AG04449 (cell line): Measurements from ENCODE around the gene IGFL3.
A peak's percentile ranks its signal among the peaks of the same experiment; 100 is the strongest.

Experiments
- CTCF ChIA-PET: fragments of 350-600 bp; formaldehyde crosslinking; extraction: SDS; loops from one replicate; lab custom pipeline; 2021; ENCODE audit warnings: antibody characterized with exemption; lab: Yijun Ruan, JAX
- POLR2A ChIA-PET: fragments of 400-600, 350-600 bp; formaldehyde crosslinking; extraction: SDS; loops from one replicate; lab custom pipeline; 2020; ENCODE audit warnings: antibody characterized with exemption, inconsistent platforms; lab: Yijun Ruan, JAX
- DNase-seq: peaks from one replicate; pipeline ENCODE4 v3.0.0-alpha.2; 2010; ENCODE audit warnings: low read depth, low spot score
- H3K4me3 ChIP-seq: 2 replicates; pipeline ENCODE4 v1.5.1; 2011; ENCODE audit warnings: low read depth, mild to moderate bottlenecking, control low read depth, low read length
- TF ChIP-seq, protein P1 (sequence below): IDR thresholded peaks from one replicate; pipeline ENCODE4 v1.5.1; 2011; ENCODE audit warnings: mild to moderate bottlenecking, moderate library complexity, low read length, control low read depth, inconsistent platforms; ENCODE audit not compliant: insufficient read depth; ENCODE audit errors: missing control alignments

The IGFL3 gene

GRCh38 chr19:46077815-46078167, 46.7 kb downstream of the IGFL3 start:
- ChIA-PET POLR2A (interaction anchor here (0.7 to 1.6 kb wide), 2 partner anchors 41 to 49 kb away, joined by 3 read pairs; no protein-coding TSS in a partner anchor), CTCF (interaction anchor here (0.6 to 10.3 kb wide), 62 partner anchors 8 to 518 kb away, joined by 3 to 523 read pairs (median 5); partner anchors contain the start of genes IGFL3, IGFL4 and PGLYRP1)
- DNase-seq: no peak
- H3K4me3 ChIP-seq: no peak overlapping the region
- TF ChIP-seq, protein P1, sequence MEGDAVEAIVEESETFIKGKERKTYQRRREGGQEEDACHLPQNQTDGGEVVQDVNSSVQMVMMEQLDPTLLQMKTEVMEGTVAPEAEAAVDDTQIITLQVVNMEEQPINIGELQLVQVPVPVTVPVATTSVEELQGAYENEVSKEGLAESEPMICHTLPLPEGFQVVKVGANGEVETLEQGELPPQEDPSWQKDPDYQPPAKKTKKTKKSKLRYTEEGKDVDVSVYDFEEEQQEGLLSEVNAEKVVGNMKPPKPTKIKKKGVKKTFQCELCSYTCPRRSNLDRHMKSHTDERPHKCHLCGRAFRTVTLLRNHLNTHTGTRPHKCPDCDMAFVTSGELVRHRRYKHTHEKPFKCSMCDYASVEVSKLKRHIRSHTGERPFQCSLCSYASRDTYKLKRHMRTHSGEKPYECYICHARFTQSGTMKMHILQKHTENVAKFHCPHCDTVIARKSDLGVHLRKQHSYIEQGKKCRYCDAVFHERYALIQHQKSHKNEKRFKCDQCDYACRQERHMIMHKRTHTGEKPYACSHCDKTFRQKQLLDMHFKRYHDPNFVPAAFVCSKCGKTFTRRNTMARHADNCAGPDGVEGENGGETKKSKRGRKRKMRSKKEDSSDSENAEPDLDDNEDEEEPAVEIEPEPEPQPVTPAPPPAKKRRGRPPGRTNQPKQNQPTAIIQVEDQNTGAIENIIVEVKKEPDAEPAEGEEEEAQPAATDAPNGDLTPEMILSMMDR: no peak

DNA sequence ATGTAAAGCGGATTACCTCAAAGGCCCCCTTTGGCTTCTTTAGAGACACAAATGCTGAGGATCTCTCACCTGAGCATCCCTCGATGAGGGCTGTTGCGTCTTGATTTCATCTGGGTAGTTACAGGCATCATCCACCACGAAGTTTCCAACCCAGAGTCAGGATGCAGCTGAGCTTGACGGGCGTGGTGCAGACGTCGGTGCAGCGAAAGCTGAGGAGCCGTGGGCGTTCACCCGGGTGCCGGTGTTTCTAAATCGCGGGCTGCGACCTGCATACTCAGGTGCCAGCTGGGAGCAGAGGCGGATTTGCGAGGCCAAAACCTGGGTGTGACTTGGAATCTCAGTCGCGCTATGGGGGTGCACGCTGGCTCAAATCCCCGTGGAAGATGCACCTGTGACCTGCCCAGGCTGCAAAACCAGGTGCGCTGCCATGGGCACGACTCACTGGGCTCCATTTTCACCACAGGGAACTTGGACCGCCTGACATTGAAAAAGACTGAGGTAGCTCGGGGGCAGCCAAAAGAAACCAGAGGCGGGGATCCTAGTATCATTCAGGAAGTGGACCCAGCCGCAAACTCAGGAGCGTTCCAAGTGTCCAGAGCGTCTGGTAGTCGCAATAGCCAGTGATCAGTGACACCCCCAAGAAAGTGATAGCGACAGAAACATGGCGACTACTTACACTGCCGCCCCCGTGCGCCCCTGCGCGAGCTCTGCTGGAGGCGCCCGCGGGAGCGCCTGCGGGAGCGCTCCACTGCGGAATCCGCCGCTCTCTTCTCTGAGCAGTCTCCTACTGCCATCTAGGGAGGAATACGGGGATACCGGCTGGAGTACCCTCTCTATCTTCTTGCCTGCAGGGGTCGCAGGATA, 47.3 kb downstream of the IGFL3 start:
- DNase-seq: peak; percentile 9
- TF ChIP-seq, protein P1: peak; percentile 91
- ChIA-PET POLR2A (interaction anchor here (0.7 to 1.6 kb wide), 2 partner anchors 41 to 49 kb away, joined by 3 read pairs; no protein-coding TSS in a partner anchor), CTCF (interaction anchor here (0.6 to 10.3 kb wide), 32 partner anchors 11 to 461 kb away, joined by 3 to 523 read pairs (median 4); partner anchors contain the start of genes IGFL4 and PGLYRP1)
- peak overlapping the region; percentile 26; the same call in 1 of the 2 replicates for H3K4me3 ChIP-seq

- CTCF ChIA-PET: interaction anchor here (0.7 to 10.3 kb wide), 17 partner anchors 10 to 208 kb away, joined by 3 to 523 read pairs (median 7); partner anchors contain the start of genes IGFL4 and PGLYRP1
- POLR2A ChIA-PET: interaction anchor here (1.6 kb wide), 1 partner anchor 48 kb away, joined by 3 read pairs; no protein-coding TSS in a partner anchor
- TF ChIP-seq, protein P1: no peak
- no peak overlapping the region for H3K4me3 ChIP-seq
- no peak for DNase-seq
Observed at GRCh38 chr19:46076031-46076880, 48.2 kb downstream of the IGFL3 start.

GRCh38 chr19:46073268-46073922, 51.1 kb downstream of the IGFL3 start:
- TF ChIP-seq, protein P1: no peak
- ChIA-PET POLR2A (no interaction called here), CTCF (interaction anchor here (1.1 to 4.1 kb wide), 5 partner anchors 14 to 53 kb away, joined by 3 to 73 read pairs (median 11); no protein-coding TSS in a partner anchor)
- no peak overlapping the region for H3K4me3 ChIP-seq
- no peak for DNase-seq
